DND-41 (cell line): Measurements from ENCODE around the gene RGS2.

Experiments used
- ATAC-seq: fragments of 200-7000 bp; cut with Tn5 transposase; 3 replicates; pipeline ENCODE4 v1.9.1; 2021; ENCODE audit warnings: low read depth; ENCODE audit not compliant: insufficient read depth
- DNase-seq: peaks from one replicate; pipeline ENCODE4 v3.0.0-alpha.2; 2020
- H2AFZ ChIP-seq: 2 replicates; pipeline ENCODE4 v1.6.0; 2012; ENCODE audit warnings: low read depth, low read length
- H3K27ac ChIP-seq: 2 replicates; pipeline ENCODE4 v1.5.1; 2012; ENCODE audit warnings: low read length, inconsistent platforms
- H3K27me3 ChIP-seq: fragments of 200-600 bp; sonication (generic); 2 replicates; pipeline ENCODE4 v1.6.0; 2012; ENCODE audit warnings: low read length, mild to moderate bottlenecking, inconsistent platforms; ENCODE audit not compliant: insufficient read depth, poor library complexity
- H3K36me3 ChIP-seq: 2 replicates; pipeline ENCODE4 v1.5.1; 2012; ENCODE audit warnings: low read length, inconsistent platforms; ENCODE audit not compliant: insufficient read depth
- H3K4me1 ChIP-seq: 2 replicates; pipeline ENCODE4 v1.5.1; 2012; ENCODE audit warnings: mild to moderate bottlenecking, low read length; ENCODE audit not compliant: insufficient read depth
- H3K4me2 ChIP-seq: 2 replicates; pipeline ENCODE4 v1.6.0; 2012; ENCODE audit warnings: mild to moderate bottlenecking, moderate library complexity, low read length, inconsistent platforms; ENCODE audit not compliant: insufficient read depth
- H3K4me3 ChIP-seq, 2 experiments: fragments of 200-600 bp in 1 of 2; shearing (Covaris generic) in 1 of 2; 2 replicates each; pipeline ENCODE4 v1.5.1; 2012 to 2016; ENCODE audit warnings: inconsistent platforms in 2 of 2, low read length in 2 of 2, mild to moderate bottlenecking in 2 of 2, low read depth in 1 of 2, moderate library complexity in 1 of 2
- H3K79me2 ChIP-seq: 2 replicates; pipeline ENCODE4 v1.6.0; 2012; ENCODE audit warnings: low read length, inconsistent platforms; ENCODE audit not compliant: insufficient read depth
- H3K9ac ChIP-seq: 2 replicates; pipeline ENCODE4 v1.6.0; 2012; ENCODE audit warnings: low read depth, mild to moderate bottlenecking, inconsistent platforms, low read length, moderate library complexity
- H3K9me3 ChIP-seq: 2 replicates; pipeline ENCODE4 v1.5.1; 2012; ENCODE audit warnings: low read length, moderate library complexity, mild to moderate bottlenecking, inconsistent platforms; ENCODE audit not compliant: insufficient read depth, severe bottlenecking
- H4K20me1 ChIP-seq: 2 replicates; pipeline ENCODE4 v1.6.0; 2012; ENCODE audit warnings: low read length; ENCODE audit not compliant: insufficient read depth
- CTCF ChIP-seq: IDR thresholded peaks from 2 replicates; pipeline ENCODE4 v1.5.1; 2012; ENCODE audit warnings: borderline replicate concordance, low read length, moderate library complexity, mild to moderate bottlenecking; ENCODE audit not compliant: poor library complexity, severe bottlenecking; ENCODE audit errors: extremely low read depth
- EZH2 ChIP-seq: IDR thresholded peaks from 3 replicates; pipeline ENCODE4 v1.6.1; 2012; ENCODE audit warnings: borderline replicate concordance, low read depth, mild to moderate bottlenecking, moderate library complexity, low read length, inconsistent platforms; ENCODE audit not compliant: severe bottlenecking

Gene RGS2

GRCh38 chr1:192783791-192784190 lies 25.0 kb upstream of the RGS2 start:
- H3K27me3 ChIP-seq = no peaks in the 10 kb centered on the region
- ATAC-seq (no peak), DNase-seq (no peak)
- H3K4me1 ChIP-seq = no peaks in the 10 kb centered on the region
- no peaks in the 10 kb centered on the region for H3K36me3 ChIP-seq
- H3K79me2 ChIP-seq = no peaks in the 10 kb centered on the region
- no peak overlapping the region for H3K4me3 ChIP-seq
- H2AFZ ChIP-seq = no peak overlapping the region
- H3K4me2 ChIP-seq = no peak overlapping the region
- no peaks in the 10 kb centered on the region for H3K9me3 ChIP-seq
- H4K20me1 ChIP-seq = no peaks in the 10 kb centered on the region
- H3K27ac ChIP-seq = no peak overlapping the region
- no peak overlapping the region for H3K9ac ChIP-seq
- TF ChIP-seq EZH2 = no peak
- no peak for TF ChIP-seq CTCF

GRCh38 chr1:192784397-192784796 lies 24.4 kb upstream of the RGS2 start:
- Histone ChIP-seq H3K9ac (no peak overlapping the region), H2AFZ (no peak overlapping the region), H3K27ac (no peak overlapping the region), H3K27me3 (no peaks in the 10 kb centered on the region), H3K4me3 (no peak overlapping the region), H3K36me3 (no peaks in the 10 kb centered on the region), H4K20me1 (no peaks in the 10 kb centered on the region), H3K4me2 (no peak overlapping the region), H3K79me2 (no peaks in the 10 kb centered on the region), H3K4me1 (no peaks in the 10 kb centered on the region), H3K9me3 (no peaks in the 10 kb centered on the region)
- ATAC-seq (no peak), DNase-seq (no peak)
- TF ChIP-seq CTCF = no peak
- TF ChIP-seq EZH2 = no peak

- Histone ChIP-seq H3K4me1 (no peaks in the 10 kb centered on the region), H3K4me2 (no peak overlapping the region), H3K36me3 (no peaks in the 10 kb centered on the region), H3K79me2 (no peaks in the 10 kb centered on the region), H3K4me3 (no peak overlapping the region), H4K20me1 (no peaks in the 10 kb centered on the region), H3K9me3 (no peaks in the 10 kb centered on the region), H3K9ac (no peak overlapping the region), H3K27ac (no peak overlapping the region), H2AFZ (no peak overlapping the region), H3K27me3 (no peaks in the 10 kb centered on the region)
- ATAC-seq = no peak
- DNase-seq = no peak
- no peak for TF ChIP-seq CTCF
- no peak for TF ChIP-seq EZH2
Measured at GRCh38 chr1:192786576-192786975, 22.3 kb upstream of the RGS2 start.
